GM21528 (cell line): Measurements from ENCODE around the gene C2orf92.

Source experiments
- ATAC-seq: cut with Tn5 transposase; IDR thresholded peaks from one replicate; pipeline ENCODE4 v1.9.1; 2021; ENCODE audit warnings: mild to moderate bottlenecking, moderate library complexity; ENCODE audit not compliant: unreplicated experiment, low FRiP score

The C2orf92 gene

DNA sequence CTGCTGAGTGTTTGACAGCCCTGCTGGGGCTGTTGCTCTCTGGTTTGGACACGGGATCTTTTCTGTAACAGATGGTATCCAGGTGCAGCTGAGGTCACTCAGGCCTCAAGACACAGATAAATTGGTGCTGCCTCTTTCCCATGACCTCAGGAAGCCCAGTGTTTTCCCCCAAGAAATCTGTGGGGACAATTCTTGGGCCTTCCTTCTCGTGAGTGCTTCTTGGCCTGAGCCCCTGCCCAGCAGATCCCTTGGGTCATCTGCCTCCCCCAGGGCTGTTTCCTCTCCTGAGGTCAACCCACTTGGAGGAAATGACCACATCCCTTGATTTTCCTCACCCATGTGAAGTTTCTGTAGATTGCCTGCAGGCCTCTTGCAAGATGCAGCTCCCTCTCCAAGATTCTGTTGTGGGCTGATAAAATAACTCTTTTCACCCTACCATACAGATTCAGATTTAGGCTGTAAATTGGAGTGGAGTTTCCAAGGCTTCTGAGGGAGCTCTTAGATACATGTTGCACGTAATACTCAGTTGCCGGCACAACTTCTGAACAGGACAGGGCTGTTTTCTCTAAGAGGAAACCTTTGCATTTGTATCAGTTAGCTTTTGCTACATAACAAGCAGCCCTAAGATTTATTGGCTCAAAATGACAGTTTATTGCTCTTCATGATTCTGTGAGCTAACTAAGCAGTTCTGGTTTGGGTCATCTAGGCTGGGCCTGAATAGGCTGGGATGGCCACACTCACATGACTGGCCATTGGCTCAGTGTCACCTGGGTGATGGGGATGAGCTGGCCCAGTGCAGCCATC lies 57.0 kb downstream of the C2orf92 start:
- ATAC-seq, result no peak

DNA sequence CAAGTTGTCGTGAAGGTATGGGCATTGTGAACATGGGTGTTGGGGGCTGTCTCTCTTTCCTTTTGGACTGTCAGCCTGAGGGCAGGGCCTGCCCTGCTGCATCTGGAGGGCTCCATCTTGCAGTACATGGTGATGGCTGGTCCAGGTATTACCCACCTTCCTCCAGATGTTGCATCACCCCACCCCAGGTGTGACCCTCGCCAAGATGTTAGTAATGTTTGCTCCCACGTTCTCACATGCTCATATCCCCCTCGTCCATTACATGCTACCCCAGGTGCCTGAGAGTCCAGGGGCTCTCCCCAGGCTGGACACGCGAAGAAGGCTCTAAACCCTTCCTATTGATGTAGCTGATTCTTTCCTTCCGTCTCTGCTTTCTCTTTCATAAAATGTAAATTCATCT lies 57.8 kb downstream of the C2orf92 start:
- no peak for ATAC-seq

DNA sequence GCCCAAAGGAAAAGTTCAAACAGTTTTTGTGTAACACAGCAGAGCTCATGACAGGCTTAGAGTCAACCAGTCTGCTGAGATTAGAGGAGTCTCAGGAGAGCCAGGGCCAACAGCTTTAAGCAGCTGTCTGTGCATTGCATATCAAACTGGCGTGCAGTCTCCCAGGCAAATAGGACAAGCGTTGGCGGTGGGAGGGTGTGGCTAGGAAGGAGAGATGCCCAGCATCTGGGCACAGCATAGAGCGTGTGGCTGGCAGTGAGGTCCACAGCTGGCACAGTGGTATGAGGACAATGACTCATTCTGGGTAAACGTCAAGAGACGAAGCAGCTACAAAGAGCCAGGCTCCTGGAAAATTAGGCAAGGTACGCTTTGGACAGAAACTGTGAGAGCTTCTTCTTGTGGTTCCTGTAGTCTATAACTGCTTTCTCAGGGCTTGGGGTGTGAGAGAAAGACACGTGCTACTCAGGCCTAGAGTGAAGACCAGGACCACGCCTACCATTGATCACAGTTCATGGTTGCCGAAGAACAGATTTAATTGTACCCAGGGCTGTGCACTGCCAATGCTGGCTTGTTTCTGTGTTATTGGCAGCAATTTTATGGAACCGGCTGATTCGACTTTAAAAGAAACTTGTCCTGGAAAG lies 58.7 kb downstream of the C2orf92 start:
- no peak for ATAC-seq

DNA sequence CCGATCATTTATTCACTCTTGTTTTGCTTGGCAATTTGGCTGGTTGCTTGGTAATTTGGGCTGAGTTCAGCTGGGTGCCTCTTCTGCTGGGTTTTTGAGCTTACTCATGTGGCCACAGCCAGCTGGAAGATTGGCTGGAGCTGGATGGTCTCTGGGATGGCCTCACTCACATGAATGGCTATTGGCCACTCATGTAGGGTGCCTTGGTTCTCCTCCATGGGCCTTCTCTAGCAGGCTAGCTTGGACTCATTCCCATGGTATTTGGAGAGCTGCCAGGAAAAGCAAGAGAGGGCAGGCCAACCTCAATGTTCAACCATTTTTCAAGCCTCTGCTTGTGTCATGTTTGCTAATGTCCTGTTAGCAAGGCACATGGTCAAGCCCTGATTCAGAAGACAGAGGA lies 60.7 kb downstream of the C2orf92 start:
- no peak for ATAC-seq

DNA sequence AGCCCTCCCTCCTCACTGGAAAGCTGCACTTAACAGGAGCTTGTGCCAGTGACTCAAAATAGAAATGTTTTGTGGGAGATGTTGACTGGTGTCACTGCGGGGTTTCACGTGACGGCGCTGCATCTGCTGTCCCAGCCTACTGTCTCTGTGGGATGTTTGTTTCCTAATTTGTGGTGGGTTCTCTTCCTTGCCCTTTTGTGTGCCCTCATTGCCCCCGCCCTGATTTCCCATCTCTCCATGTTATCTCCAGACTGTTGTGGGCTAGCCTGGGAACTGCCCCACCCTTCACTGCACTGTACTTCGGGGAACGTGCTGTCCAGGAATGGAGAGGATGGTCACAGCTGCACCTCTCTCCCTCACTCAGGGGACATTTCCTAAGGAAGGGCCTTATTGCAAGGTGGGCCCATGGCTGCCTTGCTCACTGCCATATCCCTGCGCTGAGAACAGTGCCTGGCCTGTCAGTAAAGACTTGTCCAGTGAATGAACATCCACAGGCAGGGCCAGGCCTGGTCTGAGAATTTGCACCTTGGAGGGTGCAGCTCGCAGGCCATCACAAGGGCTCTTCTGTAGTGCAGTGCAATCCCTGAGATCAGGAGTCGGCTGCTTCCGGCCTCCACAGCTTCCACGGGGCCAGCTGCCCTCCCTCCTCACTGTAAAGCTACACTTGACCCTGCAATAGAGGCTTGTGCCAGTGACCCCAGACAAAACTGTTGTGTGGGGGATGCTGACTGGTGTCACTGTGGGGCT lies 61.9 kb downstream of the C2orf92 start:
- no peak for ATAC-seq

DNA sequence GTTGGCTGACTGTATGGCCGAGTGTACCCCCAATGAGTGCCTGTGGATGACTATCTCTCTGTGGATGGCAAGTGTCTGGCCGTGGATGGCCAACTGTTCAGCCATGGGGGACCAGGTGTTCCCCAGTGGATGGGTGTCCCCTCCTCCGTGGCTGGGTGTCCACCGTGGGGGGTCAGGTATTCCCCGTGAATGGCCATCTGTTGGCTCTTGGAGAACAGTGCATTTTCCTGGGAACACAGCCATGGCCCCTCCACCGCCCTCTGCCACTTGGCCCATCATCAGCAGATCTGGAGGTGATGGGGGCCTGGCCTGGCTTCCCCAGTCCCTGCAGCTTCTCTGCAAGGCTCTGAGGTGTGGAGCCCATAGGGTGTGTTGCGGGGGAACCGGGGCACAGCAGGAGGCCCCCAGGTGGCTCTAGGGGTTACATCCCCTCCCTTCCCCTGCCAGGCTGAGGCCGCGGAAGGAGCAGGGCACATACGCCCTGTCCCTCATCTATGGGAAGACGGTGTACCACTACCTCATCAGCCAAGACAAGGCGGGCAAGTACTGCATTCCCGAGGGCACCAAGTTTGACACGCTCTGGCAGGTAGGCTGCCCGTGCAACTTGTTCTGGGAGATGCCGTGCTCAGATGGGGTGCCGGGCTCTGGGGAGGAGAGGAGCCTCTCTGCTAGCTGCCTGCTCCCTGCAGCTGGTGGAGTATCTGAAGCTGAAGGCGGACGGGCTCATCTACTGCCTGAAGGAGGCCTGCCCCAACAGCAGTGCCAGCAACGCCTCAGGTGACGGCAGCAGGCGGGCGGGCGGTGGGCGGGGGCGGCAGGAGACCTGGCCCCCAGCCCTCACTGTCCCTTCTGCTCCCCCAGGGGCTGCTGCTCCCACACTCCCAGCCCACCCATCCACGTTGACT lies 63.2 kb downstream of the C2orf92 start:
- ATAC-seq, result no peak

DNA sequence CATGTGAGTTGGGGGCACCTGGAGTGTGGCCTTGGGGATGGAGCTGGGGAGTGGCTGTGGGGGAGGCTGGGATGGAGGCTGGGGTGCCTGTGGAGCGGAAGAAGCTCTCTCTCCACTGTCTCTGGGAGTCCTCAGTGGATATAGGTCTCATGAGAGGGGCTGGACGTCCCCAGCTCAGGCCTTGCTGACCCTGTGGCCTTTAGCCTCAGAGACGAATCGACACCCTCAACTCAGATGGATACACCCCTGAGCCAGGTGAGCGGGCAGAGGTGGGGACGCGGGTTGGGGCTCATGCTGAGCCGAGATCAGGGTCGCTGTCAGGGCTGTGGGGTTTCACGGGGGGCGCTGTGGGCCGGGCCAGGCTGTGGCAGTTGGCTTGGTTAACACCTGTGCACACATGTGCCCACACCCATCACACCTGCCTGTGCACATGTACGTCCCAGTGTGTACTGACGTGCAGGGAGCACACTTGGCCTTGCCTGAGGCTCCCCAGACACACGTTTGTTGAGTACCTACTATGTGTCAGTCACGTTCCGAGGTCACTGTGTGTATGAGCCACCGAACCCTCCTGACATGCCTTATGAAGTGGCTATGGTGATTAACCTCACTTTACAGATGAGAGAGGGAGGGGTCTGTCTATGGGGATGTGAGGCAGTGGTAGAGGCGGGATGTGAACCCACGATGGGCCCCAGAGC lies 64.0 kb downstream of the C2orf92 start:
- no peak for ATAC-seq

DNA sequence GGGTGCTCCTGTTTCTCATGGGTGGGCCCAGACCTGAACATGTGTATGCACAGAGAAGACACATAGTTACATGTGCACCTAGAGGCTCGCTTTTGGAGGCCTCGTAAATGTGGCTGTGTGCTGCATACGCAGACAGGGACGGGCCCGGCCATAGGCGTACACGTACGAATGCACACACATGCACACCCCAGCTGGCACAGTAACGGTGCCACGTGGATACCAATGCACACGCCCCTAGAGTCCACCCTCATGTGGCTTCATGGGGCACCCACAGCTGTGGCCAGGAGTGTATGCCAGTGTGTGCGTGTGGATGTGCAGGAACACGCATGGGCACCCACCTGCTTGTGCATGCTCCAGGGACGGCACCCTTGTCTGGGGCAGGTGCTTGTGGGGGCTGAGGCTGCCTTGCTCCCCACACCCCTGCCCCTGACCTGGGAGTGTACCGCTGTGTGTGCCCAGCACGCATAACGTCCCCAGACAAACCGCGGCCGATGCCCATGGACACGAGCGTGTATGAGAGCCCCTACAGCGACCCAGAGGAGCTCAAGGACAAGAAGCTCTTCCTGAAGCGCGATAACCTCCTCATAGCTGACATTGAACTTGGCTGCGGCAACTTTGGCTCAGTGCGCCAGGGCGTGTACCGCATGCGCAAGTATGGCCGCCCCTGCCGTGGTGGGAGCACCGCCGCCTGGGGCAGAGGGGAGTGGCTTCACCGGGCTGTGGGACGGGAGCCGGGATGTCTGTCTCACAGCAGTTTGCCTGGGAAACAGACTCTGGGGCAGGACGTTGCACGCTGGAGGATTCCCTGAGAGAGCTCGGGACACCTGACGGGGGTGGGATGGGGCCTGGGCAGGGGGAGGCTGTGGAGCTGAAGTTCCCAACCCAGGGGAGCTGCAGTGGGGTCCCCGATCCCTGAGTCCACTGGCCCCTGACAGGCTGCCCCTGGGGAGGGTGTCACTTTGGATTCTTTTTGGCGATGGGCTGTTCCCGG lies 64.8 kb downstream of the C2orf92 start:
- no peak for ATAC-seq

DNA sequence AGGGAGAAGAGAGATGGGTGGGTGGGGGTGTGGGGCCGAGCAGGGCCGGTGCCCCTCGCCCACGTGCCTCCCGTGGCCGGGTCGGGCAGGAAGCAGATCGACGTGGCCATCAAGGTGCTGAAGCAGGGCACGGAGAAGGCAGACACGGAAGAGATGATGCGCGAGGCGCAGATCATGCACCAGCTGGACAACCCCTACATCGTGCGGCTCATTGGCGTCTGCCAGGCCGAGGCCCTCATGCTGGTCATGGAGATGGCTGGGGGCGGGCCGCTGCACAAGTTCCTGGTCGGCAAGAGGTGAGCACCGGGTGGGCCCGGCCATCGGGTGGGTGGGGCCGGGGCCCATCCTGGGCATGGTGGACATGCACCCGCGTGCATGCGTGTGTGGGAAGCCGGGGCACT lies 65.6 kb downstream of the C2orf92 start:
- ATAC-seq, result no peak

DNA sequence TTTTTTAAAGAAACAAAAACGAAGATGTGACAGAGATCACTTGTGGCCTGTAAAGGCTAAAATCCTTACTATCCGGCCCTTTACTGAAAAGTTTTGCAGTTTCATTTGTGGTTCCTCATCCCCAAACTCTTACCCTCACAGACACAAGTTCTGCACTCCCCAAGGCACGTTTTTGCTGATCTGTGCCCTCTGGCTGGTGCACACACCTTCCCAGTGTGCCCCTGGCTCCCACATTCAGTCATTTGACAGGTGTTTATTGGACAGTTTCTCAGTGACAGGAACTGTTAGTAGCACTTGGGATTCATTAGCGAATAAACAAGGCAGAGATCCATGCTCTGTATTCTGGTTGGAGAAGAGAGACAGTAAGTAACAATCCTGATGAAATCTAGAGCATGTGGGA lies 66.7 kb downstream of the C2orf92 start:
- no peak for ATAC-seq

DNA sequence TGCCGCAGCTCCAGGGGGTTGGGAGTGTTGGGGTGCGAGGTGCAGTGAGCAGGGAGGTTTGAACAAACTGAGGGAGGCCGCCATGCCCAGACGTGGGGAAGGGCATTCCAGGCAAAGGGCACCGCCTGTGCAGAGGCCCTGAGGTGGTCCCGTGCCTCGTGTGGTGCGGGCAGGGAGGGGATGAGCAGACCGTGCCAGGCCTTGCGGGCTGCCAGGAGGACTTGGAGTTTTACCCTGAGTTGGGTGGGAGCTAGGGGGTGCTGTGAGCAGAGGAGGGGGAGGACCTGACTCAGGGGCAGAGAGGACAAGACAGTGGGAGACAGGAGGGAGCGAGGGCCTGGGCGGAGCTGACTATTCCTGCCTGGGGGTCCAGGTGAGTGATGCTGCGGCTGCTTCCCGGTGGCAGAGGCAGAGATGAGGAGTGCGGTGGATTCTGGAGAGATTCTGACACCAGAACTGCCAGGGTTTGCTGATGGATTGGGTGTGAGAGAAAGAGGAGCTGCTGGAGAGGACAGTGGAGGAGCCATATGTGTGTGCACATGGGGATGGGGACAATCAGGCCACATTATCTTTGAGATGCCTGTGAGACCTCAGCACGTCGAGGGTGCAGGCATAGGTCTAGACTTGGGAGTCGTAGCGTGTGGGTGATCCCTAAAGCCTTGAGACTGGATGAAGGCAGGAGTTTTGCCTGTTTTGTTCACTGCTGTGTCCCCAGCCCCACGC lies 67.3 kb downstream of the C2orf92 start:
- no peak for ATAC-seq

DNA sequence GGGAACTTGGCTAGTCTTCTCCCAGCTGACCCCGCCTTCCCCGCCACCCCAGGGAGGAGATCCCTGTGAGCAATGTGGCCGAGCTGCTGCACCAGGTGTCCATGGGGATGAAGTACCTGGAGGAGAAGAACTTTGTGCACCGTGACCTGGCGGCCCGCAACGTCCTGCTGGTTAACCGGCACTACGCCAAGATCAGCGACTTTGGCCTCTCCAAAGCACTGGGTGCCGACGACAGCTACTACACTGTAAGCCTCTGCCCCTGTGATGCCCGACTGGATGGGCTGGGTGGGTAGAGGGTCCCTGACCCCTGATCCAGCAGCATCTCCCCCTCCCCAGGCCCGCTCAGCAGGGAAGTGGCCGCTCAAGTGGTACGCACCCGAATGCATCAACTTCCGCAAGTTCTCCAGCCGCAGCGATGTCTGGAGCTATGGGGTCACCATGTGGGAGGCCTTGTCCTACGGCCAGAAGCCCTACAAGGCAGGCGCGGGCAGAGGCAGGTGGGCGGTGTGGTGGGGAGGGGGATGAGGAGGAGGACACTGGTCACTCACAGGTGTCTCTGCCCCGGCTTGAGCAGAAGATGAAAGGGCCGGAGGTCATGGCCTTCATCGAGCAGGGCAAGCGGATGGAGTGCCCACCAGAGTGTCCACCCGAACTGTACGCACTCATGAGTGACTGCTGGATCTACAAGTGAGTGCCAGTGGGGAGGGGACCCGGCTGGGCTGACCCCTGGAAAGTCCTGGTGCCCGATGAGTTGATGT lies 68.1 kb downstream of the C2orf92 start:
- ATAC-seq, result no peak

DNA sequence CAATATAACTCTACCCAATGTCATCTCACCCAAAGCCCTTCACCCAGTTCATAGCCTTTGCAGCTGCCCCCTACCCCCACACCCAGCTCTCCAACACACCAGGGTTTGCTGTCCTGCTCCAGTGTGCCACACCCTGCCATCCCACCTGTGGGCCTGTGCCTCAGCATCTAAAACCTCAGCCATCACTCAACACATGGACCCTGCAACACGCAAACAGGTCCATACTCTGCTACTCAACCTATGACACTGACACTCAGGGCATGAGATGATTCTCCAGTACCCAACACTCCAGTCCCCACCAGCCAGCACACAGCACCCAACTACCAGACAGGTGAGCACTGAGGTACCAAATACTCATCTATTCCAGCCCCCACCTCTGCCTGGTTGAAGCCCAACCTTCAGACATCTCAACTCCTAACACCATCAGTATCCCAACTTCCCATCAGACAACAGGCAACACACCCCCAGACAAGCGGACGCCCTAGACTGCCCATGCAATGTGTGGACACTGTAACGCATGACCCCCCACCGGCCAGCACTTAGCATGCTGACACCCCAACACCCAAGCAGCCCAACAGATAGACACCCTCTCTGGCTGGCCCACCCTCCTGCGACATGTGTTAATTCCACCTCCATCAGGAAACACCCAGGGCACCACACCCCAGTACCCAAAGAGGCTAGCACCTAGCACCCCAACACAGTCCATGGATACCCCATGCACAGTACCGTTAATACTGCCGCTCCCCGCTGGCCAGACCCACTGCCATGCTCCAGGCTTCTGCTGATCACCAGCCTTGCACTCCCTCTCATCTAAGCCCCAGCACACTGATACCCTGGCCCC lies 68.9 kb downstream of the C2orf92 start:
- no peak for ATAC-seq

DNA sequence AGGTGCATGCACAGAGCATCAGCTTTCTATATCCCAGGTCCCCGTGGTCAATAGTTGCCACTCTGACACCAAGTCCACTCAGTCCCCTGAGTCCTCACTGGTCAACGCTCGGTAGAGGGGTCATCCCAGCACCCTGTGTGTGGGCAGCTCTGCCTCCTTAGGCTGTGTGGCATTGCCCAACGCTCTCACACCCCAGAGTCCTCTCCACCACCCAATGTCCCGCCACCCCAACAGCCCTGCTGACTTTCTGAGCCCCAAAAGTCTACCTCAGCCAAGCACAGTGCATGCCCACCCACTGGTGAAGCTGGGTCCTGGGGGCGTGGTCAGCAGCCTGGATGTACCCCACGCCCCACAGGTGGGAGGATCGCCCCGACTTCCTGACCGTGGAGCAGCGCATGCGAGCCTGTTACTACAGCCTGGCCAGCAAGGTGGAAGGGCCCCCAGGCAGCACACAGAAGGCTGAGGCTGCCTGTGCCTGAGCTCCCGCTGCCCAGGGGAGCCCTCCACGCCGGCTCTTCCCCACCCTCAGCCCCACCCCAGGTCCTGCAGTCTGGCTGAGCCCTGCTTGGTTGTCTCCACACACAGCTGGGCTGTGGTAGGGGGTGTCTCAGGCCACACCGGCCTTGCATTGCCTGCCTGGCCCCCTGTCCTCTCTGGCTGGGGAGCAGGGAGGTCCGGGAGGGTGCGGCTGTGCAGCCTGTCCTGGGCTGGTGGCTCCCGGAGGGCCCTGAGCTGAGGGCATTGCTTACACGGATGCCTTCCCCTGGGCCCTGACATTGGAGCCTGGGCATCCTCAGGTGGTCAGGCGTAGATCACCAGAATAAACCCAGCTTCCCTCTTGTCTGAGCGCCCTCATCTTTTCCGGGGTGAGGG lies 69.7 kb downstream of the C2orf92 start:
- ATAC-seq, result no peak

DNA sequence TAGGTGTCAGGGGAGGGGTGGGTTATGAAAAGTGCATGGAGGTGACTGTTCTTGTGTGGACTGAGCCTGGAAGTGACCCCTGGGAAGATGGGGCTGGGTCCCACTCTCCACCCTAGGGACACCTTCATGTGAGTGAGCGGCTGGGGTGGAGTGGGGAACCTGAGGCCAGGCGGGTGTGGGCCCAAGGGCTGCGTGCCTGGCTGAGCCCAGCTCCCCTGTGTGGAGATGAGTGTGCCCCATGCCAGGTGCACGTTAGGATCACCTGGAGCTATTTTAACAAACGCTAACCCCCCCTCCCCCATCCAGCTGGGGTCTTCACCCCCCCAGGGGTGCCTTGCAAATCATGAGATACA lies 70.4 kb downstream of the C2orf92 start:
- ATAC-seq, result no peak
